Astrocyte (in vitro differentiated cells and primary cell): ENCODE results near the gene HMCN2.

Source experiments
- CTCF ChIP-seq: IDR thresholded peaks from 2 replicates; pipeline ENCODE4 v1.5.1; 2011; ENCODE audit warnings: low read depth, mild to moderate bottlenecking, inconsistent platforms, low read length, moderate library complexity; ENCODE audit not compliant: insufficient read depth
- EZH2 ChIP-seq: IDR thresholded peaks from 2 replicates; pipeline ENCODE4 v1.6.1; 2012; ENCODE audit warnings: mild to moderate bottlenecking, low read length, inconsistent platforms; ENCODE audit not compliant: insufficient read depth

GRCh38 chr9:130315446-130316226, 50.1 kb downstream of the HMCN2 start:
- no peak for TF ChIP-seq CTCF
- TF ChIP-seq EZH2 = no peak
